Endothelial cell of umbilical vein (primary cell): Measurements from ENCODE around the gene NOL12. TPM values are rescaled to one million over a fixed set of nuclear protein-coding genes. Genes with fewer than 3 reads are reported as not detected.

Experiments used
- BruUV-seq: library from RNA; stranded (reverse); fragments of 400-500 nt; replicated peaks from 2 replicates; lab custom pipeline; 2021; lab: Mats Ljungman, UMichigan
- CTCF ChIA-PET: fragments of 300-600, 350-600 bp; sonication (Branson Sonifier 250); formaldehyde crosslinking; loops from one replicate; lab custom pipeline; 2021; ENCODE audit warnings: antibody characterized with exemption, inconsistent platforms; lab: Charles Lee
- POLR2A ChIA-PET: fragments of 300-600, 350-600 bp; sonication (Branson Sonifier 250); formaldehyde crosslinking; loops from one replicate; lab custom pipeline; 2021; ENCODE audit warnings: antibody characterized with exemption, inconsistent platforms; lab: Charles Lee
- DNase-seq: peaks from one replicate; pipeline ENCODE4 v3.0.0-alpha.2; 2011; ENCODE audit warnings: low read depth, low spot score
- FAIRE-seq: peaks from 2 replicates; lab custom pipeline; 2011; peaks lifted over from hg19 to GRCh38; lab: Jason Lieb, UNC
- H2AFZ ChIP-seq: 2 replicates; pipeline ENCODE4 v1.6.0; 2012; ENCODE audit warnings: low read depth, low read length, control low read depth, inconsistent platforms
- H3K27ac ChIP-seq: 2 replicates; pipeline ENCODE4 v1.5.1; 2011; ENCODE audit warnings: low read depth, mild to moderate bottlenecking, control low read depth, low read length, moderate library complexity; ENCODE audit not compliant: insufficient read depth
- H3K27me3 ChIP-seq, 2 experiments: 2 replicates each; pipeline versions ENCODE4 v1.6.0 to v1.6.1; 2011; ENCODE audit warnings: low read length in 2 of 2, mixed read lengths in 1 of 2; ENCODE audit not compliant: control insufficient read depth in 2 of 2, insufficient read depth in 2 of 2
- H3K36me3 ChIP-seq, 2 experiments: 2 replicates in 1 of 2; 3 replicates in 1 of 2; pipeline ENCODE4 v1.5.1; 2011; ENCODE audit warnings: low read length in 2 of 2, mild to moderate bottlenecking in 1 of 2, moderate library complexity in 1 of 2; ENCODE audit not compliant: control insufficient read depth in 2 of 2, insufficient read depth in 2 of 2; ENCODE audit errors: extremely low read depth in 1 of 2
- H3K4me1 ChIP-seq: 3 replicates; pipeline ENCODE4 v1.5.1; 2011; ENCODE audit warnings: mild to moderate bottlenecking, low read length; ENCODE audit not compliant: control insufficient read depth, insufficient read depth; ENCODE audit errors: extremely low read depth
- H3K4me2 ChIP-seq: 2 replicates; pipeline ENCODE4 v1.6.1; 2011; ENCODE audit warnings: low read length, control low read depth, mixed read lengths; ENCODE audit not compliant: insufficient read depth
- H3K4me3 ChIP-seq, 3 experiments: fragments of 200-600 bp in 1 of 3; sonication (generic), shearing (Covaris generic) in 1 of 3; replicated peaks in 1 of 3; 2 replicates each; pipeline ENCODE4 v1.5.1; 2011 to 2016; ENCODE audit warnings: control low read depth in 3 of 3, low read length in 3 of 3, mild to moderate bottlenecking in 2 of 3, inconsistent platforms in 1 of 3, low read depth in 1 of 3, moderate library complexity in 1 of 3; ENCODE audit not compliant: insufficient read depth in 1 of 3
- H3K79me2 ChIP-seq: 2 replicates; pipeline ENCODE4 v1.6.0; 2012; ENCODE audit warnings: low read length, inconsistent platforms; ENCODE audit not compliant: control insufficient read depth, insufficient read depth
- H3K9ac ChIP-seq: replicated peaks from 2 replicates; pipeline ENCODE3; 2011; ENCODE audit warnings: low read length, control low read depth; ENCODE audit not compliant: insufficient read depth; ENCODE audit errors: extremely low read depth
- H3K9me1 ChIP-seq: replicated peaks from 3 replicates; pipeline ENCODE4 v1.6.0; 2011; ENCODE audit warnings: mild to moderate bottlenecking, low read length; ENCODE audit not compliant: control insufficient read depth, insufficient read depth; ENCODE audit errors: extremely low read depth
- H3K9me3 ChIP-seq: replicated peaks from 2 replicates; pipeline ENCODE4 v1.5.1; 2012; ENCODE audit warnings: low read length, inconsistent platforms; ENCODE audit not compliant: control insufficient read depth, insufficient read depth
- H4K20me1 ChIP-seq: replicated peaks from 2 replicates; pipeline ENCODE3; 2011; ENCODE audit warnings: mild to moderate bottlenecking, low read length; ENCODE audit not compliant: control insufficient read depth, insufficient read depth; ENCODE audit errors: extremely low read depth
- EZH2 ChIP-seq: IDR thresholded peaks from 2 replicates; pipeline ENCODE4 v1.6.1; 2012; ENCODE audit warnings: borderline replicate concordance, low read depth, mild to moderate bottlenecking, moderate library complexity, low read length, inconsistent platforms; ENCODE audit not compliant: severe bottlenecking
- FOS ChIP-seq: IDR thresholded peaks from 2 replicates; pipeline ENCODE4 v1.6.1; 2011; ENCODE audit warnings: mild to moderate bottlenecking, low read length, moderate library complexity, borderline replicate concordance; ENCODE audit not compliant: insufficient read depth
- JUN ChIP-seq: IDR thresholded peaks from 2 replicates; pipeline ENCODE4 v1.6.1; 2011; ENCODE audit warnings: borderline replicate concordance, low read depth; ENCODE audit not compliant: insufficient read length, insufficient read depth
- MAX ChIP-seq: IDR thresholded peaks from 2 replicates; pipeline ENCODE4 v1.6.1; 2011; ENCODE audit not compliant: insufficient read depth, insufficient read length
- MYC ChIP-seq: IDR thresholded peaks from one replicate; pipeline ENCODE4 v1.6.1; 2011; ENCODE audit warnings: mild to moderate bottlenecking, low read depth, low read length
- POLR2A ChIP-seq: IDR thresholded peaks from 2 replicates; pipeline ENCODE4 v1.6.1; 2012; ENCODE audit warnings: low read depth, mild to moderate bottlenecking, control low read depth, low read length
- POLR2AphosphoS5 ChIP-seq: IDR thresholded peaks from 2 replicates; pipeline ENCODE4 v1.6.1; 2012; ENCODE audit warnings: low read depth, mild to moderate bottlenecking, control low read depth, low read length, moderate library complexity; ENCODE audit not compliant: insufficient read depth
- dilution Hi-C: fragments of 300-500 bp; cut with MboI; formaldehyde crosslinking; loops from one replicate; pipeline ENCODE4 v1.15.0; 2019; ENCODE audit warnings: low sequenced_read_pairs; ENCODE audit not compliant: extremely low pct_ligation_motif_present
- intact Hi-C: fragments of 100-400 bp; cut with micrococcal nuclease; formaldehyde crosslinking; loops from one replicate; pipeline ENCODE4 v1.10.0; 2022
- polyA plus RNA-seq, 4 experiments: library from polyadenylated mRNA; depleted of rRNA in 3 of 4; stranded (reverse) in 3 of 4; unstranded in 1 of 4; fragments of >200 nt; gene quantifications; 2 replicates each; pipeline versions ENCODE4 v1.2.1 to v1.2.3, GENCODE V29; 2011 to 2012; ENCODE audit warnings: missing spikeins in 1 of 4
- total RNA-seq: library from RNA; stranded (reverse); gene quantifications from 2 replicates; pipeline ENCODE4 v1.2.3, GENCODE V29; 2021
- TF ChIP-seq, protein P1 (sequence below), 2 donors: IDR thresholded peaks; 1 replicate in 1 of 2; 2 replicates in 1 of 2; pipeline ENCODE4 v1.5.1; 2011; ENCODE audit warnings: low read length in 2 of 2, mild to moderate bottlenecking in 2 of 2, moderate library complexity in 2 of 2, control low read depth in 1 of 2, inconsistent platforms in 1 of 2, low read depth in 1 of 2; ENCODE audit not compliant: insufficient read depth in 1 of 2; ENCODE audit errors: extremely low read depth in 1 of 2

Gene NOL12
- total and polyA plus RNA-seq, 2 donors (not counting 3 experiments of a cell fraction or from before 2014, with no cell fraction given) = 23.2 to 29.1 TPM

GRCh38 chr22:37740455-37741311 is 54.5 kb downstream of the NOL12 start:
- DNase-seq (no peak), FAIRE-seq (no peak)
- Histone ChIP-seq H3K79me2 (peaks cover 3% of the 10 kb centered on the region), H3K4me2 (no peak overlapping the region), H3K27me3 (no peaks in the 10 kb centered on the region), H3K4me3 (no peak overlapping the region), H2AFZ (no peak overlapping the region), H3K27ac (no peak overlapping the region), H3K9me1 (no peaks in the 10 kb centered on the region), H3K4me1 (peaks cover 11% of the 10 kb centered on the region), H3K9ac (no peak overlapping the region), H4K20me1 (no peaks in the 10 kb centered on the region), H3K9me3 (no peaks in the 10 kb centered on the region), H3K36me3 (no peaks in the 10 kb centered on the region)
- dilution Hi-C loops = no loop called here
- intact Hi-C loops = no loop called here
- no TSS peak for BruUV-seq
- POLR2A ChIA-PET = no interaction called here
- TF ChIP-seq MAX (no peak), MYC (no peak)
- CTCF ChIA-PET = interaction anchor here (1.5 kb wide), 1 partner anchor 41 kb away, joined by 3 read pairs; no protein-coding TSS in a partner anchor

DNA sequence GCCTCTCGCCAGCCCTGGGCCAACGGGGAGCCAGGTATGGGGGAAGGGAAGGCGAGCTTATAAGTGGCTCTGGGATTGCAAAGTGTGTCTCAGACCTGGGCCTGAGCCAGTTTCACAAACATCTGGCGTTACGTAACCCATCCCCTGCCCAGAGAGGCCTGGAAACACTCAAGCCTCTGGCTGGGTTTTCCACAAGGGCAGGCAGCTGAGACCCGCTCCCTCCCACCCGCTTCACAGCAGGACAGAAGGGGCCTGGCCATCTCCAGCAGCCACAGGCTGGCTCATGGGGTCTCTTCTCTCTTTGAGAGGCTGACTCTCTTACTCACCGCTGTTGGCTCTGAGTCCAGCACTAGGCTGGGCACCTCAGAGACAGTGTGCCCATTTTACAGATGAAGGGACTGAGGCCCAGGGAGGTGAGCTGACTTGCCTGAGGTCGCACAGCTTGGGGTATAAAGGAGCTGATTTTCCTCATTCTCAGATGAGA is 55.2 kb downstream of the NOL12 start:
- H3K4me1 ChIP-seq = peaks cover 11% of the 10 kb centered on the region
- TF ChIP-seq POLR2A (no peak), EZH2 (no peak), FOS (no peak), JUN (no peak), MAX (no peak), POLR2AphosphoS5 (no peak)
- TF ChIP-seq, protein P1, sequence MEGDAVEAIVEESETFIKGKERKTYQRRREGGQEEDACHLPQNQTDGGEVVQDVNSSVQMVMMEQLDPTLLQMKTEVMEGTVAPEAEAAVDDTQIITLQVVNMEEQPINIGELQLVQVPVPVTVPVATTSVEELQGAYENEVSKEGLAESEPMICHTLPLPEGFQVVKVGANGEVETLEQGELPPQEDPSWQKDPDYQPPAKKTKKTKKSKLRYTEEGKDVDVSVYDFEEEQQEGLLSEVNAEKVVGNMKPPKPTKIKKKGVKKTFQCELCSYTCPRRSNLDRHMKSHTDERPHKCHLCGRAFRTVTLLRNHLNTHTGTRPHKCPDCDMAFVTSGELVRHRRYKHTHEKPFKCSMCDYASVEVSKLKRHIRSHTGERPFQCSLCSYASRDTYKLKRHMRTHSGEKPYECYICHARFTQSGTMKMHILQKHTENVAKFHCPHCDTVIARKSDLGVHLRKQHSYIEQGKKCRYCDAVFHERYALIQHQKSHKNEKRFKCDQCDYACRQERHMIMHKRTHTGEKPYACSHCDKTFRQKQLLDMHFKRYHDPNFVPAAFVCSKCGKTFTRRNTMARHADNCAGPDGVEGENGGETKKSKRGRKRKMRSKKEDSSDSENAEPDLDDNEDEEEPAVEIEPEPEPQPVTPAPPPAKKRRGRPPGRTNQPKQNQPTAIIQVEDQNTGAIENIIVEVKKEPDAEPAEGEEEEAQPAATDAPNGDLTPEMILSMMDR (IDR thresholded peaks at IDR 0.05; ENCODE audit: extremely low read depth in 1 of 2, insufficient read depth in 1 of 2, low read depth in 1 of 2, low read length in 2 of 2) = no peak
- no peak overlapping the region for H3K27ac ChIP-seq
- H3K27me3 ChIP-seq = no peaks in the 10 kb centered on the region
- FAIRE-seq (no peak), DNase-seq (no peak)
- BruUV-seq = no TSS peak
- peaks cover 4% of the 10 kb centered on the region for H3K79me2 ChIP-seq
- ChIA-PET POLR2A (no interaction called here), CTCF (interaction anchor here (1.5 to 2.1 kb wide), 2 partner anchors 13 to 40 kb away, joined by 3 to 6 read pairs; no protein-coding TSS in a partner anchor)
- no peaks in the 10 kb centered on the region for H4K20me1 ChIP-seq
- no peaks in the 10 kb centered on the region for H3K9me1 ChIP-seq
- no peak overlapping the region for H3K4me3 ChIP-seq
- H3K9me3 ChIP-seq = no peaks in the 10 kb centered on the region
- no peak overlapping the region for H2AFZ ChIP-seq
- intact Hi-C loops = no loop called here
- no peak overlapping the region for H3K4me2 ChIP-seq
- dilution Hi-C loops = no loop called here
- no peaks in the 10 kb centered on the region for H3K36me3 ChIP-seq
- no peak overlapping the region for H3K9ac ChIP-seq
